Measurements from ENCODE around the gene SRP68. TPM values are rescaled to one million over a fixed set of nuclear protein-coding genes. Genes with fewer than 3 reads are reported as not detected.

The SRP68 gene
- total and polyA plus RNA-seq, 4 experiments from 2014 or later = 59.1 to 92.4 (median 85.7) TPM

Small RNAs within 50 kb of the gene (microRNA-seq; reads per million reads assigned to microRNA genes)
- 1.7 reads per million for gene MIR6868 (ENCODE audit: borderline microRNAs expressed, borderline number of aligned reads, borderline replicate concordance)

Other genes starting within 250 kb of the SRP68 start
- 100 to 1,000 TPM; 161 to 171 TPM for gene UNC13D, start 228.1 kb downstream of the SRP68 start, total RNA-seq
- 10 to 100 TPM; 39.6 to 78.9 TPM for gene UNC13D, start 228.1 kb downstream of the SRP68 start, polyA plus RNA-seq
- 100 to 1,000 TPM; 159 to 160 TPM for gene WBP2, start 217.2 kb downstream of the SRP68 start, total RNA-seq
- 100 to 1,000 TPM in 1 of 2 donors, 10 to 100 TPM in 1; 80.3 to 127 TPM for gene WBP2, start 217.2 kb downstream of the SRP68 start, polyA plus RNA-seq
- 10 to 100 TPM; 17.5 to 22.6 TPM for gene TRIM47, start 193.9 kb downstream of the SRP68 start, total RNA-seq
- 10 to 100 TPM; 11.2 to 26.8 TPM for gene TRIM47, start 193.9 kb downstream of the SRP68 start, polyA plus RNA-seq
- gene TRIM65, start 175.6 kb downstream of the SRP68 start, total RNA-seq = 10 to 100 TPM; 36.5 to 36.9 TPM
- 10 to 100 TPM; 17.7 to 28.8 TPM for gene TRIM65, start 175.6 kb downstream of the SRP68 start, polyA plus RNA-seq
- gene MRPL38, start 167.6 kb downstream of the SRP68 start, total RNA-seq = 100 to 1,000 TPM; 126 to 142 TPM
- 10 to 100 TPM; 59.1 to 89.0 TPM for gene MRPL38, start 167.6 kb downstream of the SRP68 start, polyA plus RNA-seq
- gene FBF1, start 131.5 kb downstream of the SRP68 start, total RNA-seq = 10 to 100 TPM; 39.6 to 42.7 TPM
- gene FBF1, start 131.5 kb downstream of the SRP68 start, polyA plus RNA-seq = 1 to 10 TPM; 3.7 to 4.0 TPM
- gene ACOX1, start 93.4 kb downstream of the SRP68 start, total RNA-seq = 10 to 100 TPM; 30.4 to 31.7 TPM
- 10 to 100 TPM; 10.2 to 14.4 TPM for gene ACOX1, start 93.4 kb downstream of the SRP68 start, polyA plus RNA-seq
- gene TEN1, start 93.3 kb downstream of the SRP68 start, total RNA-seq = 10 to 100 TPM; 10.2 to 16.1 TPM
- 10 to 100 TPM; 13.1 to 20.2 TPM for gene TEN1, start 93.3 kb downstream of the SRP68 start, polyA plus RNA-seq
- 1 to 10 TPM; 9.6 to 9.7 TPM for gene CDK3, start 71.7 kb downstream of the SRP68 start, total RNA-seq
- gene CDK3, start 71.7 kb downstream of the SRP68 start, polyA plus RNA-seq = 1 to 10 TPM; 1.0 to 1.1 TPM
- not detected for gene EVPL, start 45.2 kb downstream of the SRP68 start, total RNA-seq
- gene EVPL, start 45.2 kb downstream of the SRP68 start, polyA plus RNA-seq = not detected
- not detected for gene GALR2, start 2.3 kb upstream of the SRP68 start, total RNA-seq
- under 1 TPM in 1 of 2 donors, not detected in 1; 0.37 TPM for gene GALR2, start 2.3 kb upstream of the SRP68 start, polyA plus RNA-seq
- gene ZACN, start 6.7 kb upstream of the SRP68 start, total RNA-seq = under 1 TPM in 1 of 2 experiments, not detected in 1; 0.35 TPM
- gene ZACN, start 6.7 kb upstream of the SRP68 start, polyA plus RNA-seq = 1 to 10 TPM in 1 of 2 donors, not detected in 1; 1.0 TPM
- 100 to 1,000 TPM; 183 to 184 TPM for gene EXOC7, start 31.3 kb upstream of the SRP68 start, total RNA-seq
- gene EXOC7, start 31.3 kb upstream of the SRP68 start, polyA plus RNA-seq = 10 to 100 TPM; 36.2 to 66.9 TPM
- under 1 TPM; 0.19 to 0.20 TPM for gene FOXJ1, start 68.7 kb upstream of the SRP68 start, total RNA-seq
- not detected for gene FOXJ1, start 68.7 kb upstream of the SRP68 start, polyA plus RNA-seq
- 10 to 100 TPM; 19.5 to 22.5 TPM for gene RNF157, start 168.0 kb upstream of the SRP68 start, total RNA-seq
- 10 to 100 TPM in 1 of 2 donors, 1 to 10 TPM in 1; 4.0 to 20.5 TPM for gene RNF157, start 168.0 kb upstream of the SRP68 start, polyA plus RNA-seq
- gene UBALD2, start 192.8 kb upstream of the SRP68 start, total RNA-seq = 100 to 1,000 TPM; 101 to 103 TPM
- gene UBALD2, start 192.8 kb upstream of the SRP68 start, polyA plus RNA-seq = 10 to 100 TPM in 1 of 2 donors, 1 to 10 TPM in 1; 6.2 to 11.1 TPM
- 1 to 10 TPM; 5.3 to 5.5 TPM for gene QRICH2, start 235.8 kb upstream of the SRP68 start, total RNA-seq
- gene QRICH2, start 235.8 kb upstream of the SRP68 start, polyA plus RNA-seq = under 1 TPM; 0.21 to 0.52 TPM

Data from CD4-positive, alpha-beta memory T cell (primary cell).